ENCODE results near the gene CACNG1. TPM values are rescaled to one million over a fixed set of nuclear protein-coding genes. Genes with fewer than 3 reads are reported as not detected.
A peak's percentile ranks its signal among the peaks of the same experiment; 100 is the strongest.
"Not testable (repeated sequence)": the region's sequence is repeated elsewhere in the genome, so short reads cannot be mapped to it uniquely, and the experiment has no call there.

Gene CACNG1
- polyA plus RNA-seq, 3 donors from 2014 or later: not detected

DNA sequence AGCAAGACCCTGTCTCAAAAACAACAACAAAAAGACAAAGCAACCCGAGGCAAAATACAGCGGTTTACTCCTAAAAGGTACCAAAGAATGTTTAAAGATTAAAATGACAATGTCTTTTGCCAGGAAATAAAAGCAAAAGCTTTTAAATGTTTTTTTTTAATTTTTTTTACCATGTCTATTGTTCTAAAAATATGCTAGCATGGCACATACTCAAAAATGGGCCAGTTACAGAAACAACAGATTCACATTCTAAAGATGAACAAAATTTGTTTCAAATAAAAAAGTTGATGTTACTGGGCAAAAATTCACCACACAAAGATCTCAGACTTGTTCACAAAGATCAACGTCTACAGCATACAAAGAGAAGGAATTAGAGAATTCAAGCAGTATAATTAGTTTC, 41.1 kb downstream of the CACNG1 start:
- no peak for DNase-seq
- H3K4me3 Mint-ChIP-seq: no peak overlapping the region
- H3K27ac Mint-ChIP-seq: peak overlapping the region in 1 of 6 donors; percentile 68
- H3K4me1 Mint-ChIP-seq: peaks cover 35 to 75% of the 10 kb centered on the region in 2 donors
- H3K27me3 Mint-ChIP-seq (ENCODE audit: low read depth in 3 of 3): peaks cover 0 to 4% (median 2%) of the 10 kb centered on the region in 3 donors
- peaks cover 11 to 29% (median 12%) of the 10 kb centered on the region in 3 donors for H3K36me3 Mint-ChIP-seq
- H3K9me3 Mint-ChIP-seq: no peaks in the 10 kb centered on the region

DNA sequence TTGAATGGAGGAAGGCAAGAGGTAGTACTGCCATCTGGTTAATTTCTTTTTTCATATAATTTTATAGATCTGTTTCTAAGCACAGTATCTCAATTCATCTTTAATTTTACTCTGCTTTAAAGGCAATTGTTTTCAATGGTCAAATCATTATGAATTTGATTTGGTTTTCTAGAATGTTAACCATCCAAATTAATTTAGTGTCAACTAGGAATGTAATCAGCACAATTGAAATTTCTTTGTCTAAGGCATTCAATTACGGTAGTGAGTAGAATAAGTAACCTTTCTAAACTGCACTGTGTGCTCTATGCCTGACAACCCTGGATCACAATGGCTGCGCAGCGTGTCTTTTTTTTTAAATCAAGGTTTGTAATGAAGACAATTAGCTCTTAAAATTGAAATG, 44.3 kb downstream of the CACNG1 start:
- no peak for DNase-seq
- Mint-ChIP-seq H3K27ac (no peak overlapping the region), H3K4me3 (no peak overlapping the region), H3K36me3 (peaks cover 12 to 27% (median 18%) of the 10 kb centered on the region in 3 donors), H3K9me3 (no peaks in the 10 kb centered on the region), H3K27me3 (ENCODE audit: low read depth in 3 of 3) (peaks cover 0 to 4% (median 2%) of the 10 kb centered on the region in 3 donors), H3K4me1 (peaks cover 37 to 82% of the 10 kb centered on the region in 2 donors)

DNA sequence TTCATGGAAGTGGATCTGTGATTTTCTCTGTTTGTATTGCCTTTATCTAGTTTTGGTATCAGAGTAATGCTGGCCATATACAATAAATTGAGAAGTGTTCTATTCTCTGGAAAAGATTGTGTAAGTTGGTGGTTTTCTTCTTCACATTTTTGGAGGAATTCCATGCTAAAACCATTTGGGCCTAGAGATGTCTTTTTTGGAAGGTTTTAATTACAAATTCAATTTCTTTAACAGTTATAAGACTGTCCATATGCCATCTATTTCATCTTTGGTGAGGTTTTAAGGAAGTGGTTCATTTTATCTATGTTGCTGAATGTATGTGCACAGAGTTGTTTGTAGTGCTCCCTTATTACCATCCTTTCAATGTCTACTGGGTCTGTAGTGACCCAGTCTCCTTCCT, 46.0 kb downstream of the CACNG1 start:
- no peaks in the 10 kb centered on the region for H3K9me3 Mint-ChIP-seq
- H3K4me1 Mint-ChIP-seq: peaks cover 47 to 93% of the 10 kb centered on the region in 2 donors
- no peak for DNase-seq
- peaks cover 0 to 4% (median 2%) of the 10 kb centered on the region in 3 donors for H3K27me3 Mint-ChIP-seq (ENCODE audit: low read depth in 3 of 3)
- no peak overlapping the region for H3K4me3 Mint-ChIP-seq
- H3K36me3 Mint-ChIP-seq: peaks cover 12 to 32% (median 18%) of the 10 kb centered on the region in 3 donors
- peak overlapping the region in 3 of 6 donors; percentile 14 to 39 (median 36) for H3K27ac Mint-ChIP-seq

DNA sequence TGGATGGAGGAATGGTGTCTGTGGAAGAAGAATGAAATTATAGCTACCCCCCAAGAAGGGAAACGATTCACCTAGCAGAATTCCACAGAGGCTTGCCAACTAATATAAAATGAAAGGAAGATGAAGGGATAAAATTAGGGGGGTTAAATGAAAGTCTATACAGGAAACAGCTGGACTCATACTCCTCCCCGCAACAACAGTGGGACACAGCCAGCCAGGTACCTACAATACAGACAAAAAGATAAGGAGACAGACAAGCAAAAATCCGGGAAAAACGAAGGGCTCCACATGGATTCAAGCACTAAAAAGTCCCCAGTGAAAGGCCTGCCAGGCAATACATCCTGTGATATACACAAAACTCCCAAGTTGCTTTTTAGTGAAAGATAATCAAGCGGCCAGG, 47.9 kb downstream of the CACNG1 start:
- H3K36me3 Mint-ChIP-seq: peaks cover 0 to 28% (median 10%) of the 10 kb centered on the region in 3 donors
- peak overlapping the region in 3 of 6 donors; percentile 26 to 43 (median 28) for H3K27ac Mint-ChIP-seq

DNA sequence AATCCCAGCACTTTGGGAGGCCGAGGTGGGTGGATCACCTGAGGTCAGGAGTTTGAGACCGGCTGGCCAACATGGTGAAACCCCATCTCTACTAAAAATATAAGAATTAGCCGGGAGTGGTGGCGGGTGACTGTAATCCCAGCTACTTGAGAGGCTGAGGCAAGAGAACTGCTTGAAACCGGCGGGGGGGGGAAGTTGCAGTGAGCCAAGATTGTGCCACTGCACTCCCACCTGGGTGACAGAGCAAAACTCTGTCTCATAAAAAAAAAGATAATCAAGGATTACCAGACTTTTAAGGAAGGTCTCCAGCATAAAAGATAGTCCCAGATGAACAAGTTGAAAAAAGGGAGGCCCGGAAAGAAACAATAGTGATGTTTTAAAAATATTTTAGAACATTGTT, 48.4 kb downstream of the CACNG1 start:
- peak overlapping the region; percentile 43 to 65 (median 56) for H3K27ac Mint-ChIP-seq
- peaks cover 59 to 95% of the 10 kb centered on the region in 2 donors for H3K4me1 Mint-ChIP-seq

More for the DNA sequence above, 47.9 kb downstream of the CACNG1 start:
- Mint-ChIP-seq H3K4me3 (peak overlapping the region in 2 of 5 donors; percentile 6 to 18), H3K9me3 (no peaks in the 10 kb centered on the region), H3K27me3 (ENCODE audit: low read depth in 3 of 3) (peaks cover 0 to 2% (median 2%) of the 10 kb centered on the region in 3 donors), H3K4me1 (peaks cover 56 to 95% of the 10 kb centered on the region in 2 donors)
- DNase-seq: no peak

DNA sequence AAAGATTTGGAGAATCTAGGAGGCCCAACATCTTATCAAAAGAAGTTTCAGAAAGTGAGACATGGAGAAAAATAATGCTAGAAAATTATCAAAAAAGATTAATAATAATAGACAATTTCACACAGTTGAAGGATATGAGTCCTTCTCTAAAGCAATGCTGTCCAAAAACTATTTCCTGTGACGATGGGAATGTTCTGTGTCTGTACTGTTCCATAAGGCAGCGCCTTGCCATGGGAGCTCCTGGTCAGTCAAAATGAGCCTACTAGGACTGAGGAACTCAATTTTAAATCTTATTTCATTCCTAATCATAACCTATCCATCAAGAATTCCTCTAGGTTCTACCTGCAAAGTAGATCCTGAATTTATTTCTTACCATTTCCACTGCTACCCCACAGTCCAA, 49.0 kb downstream of the CACNG1 start:
- H3K27me3 Mint-ChIP-seq (ENCODE audit: low read depth in 3 of 3): peaks cover 0 to 2% (median 2%) of the 10 kb centered on the region in 3 donors
- no peak for DNase-seq
- peaks cover 62 to 95% of the 10 kb centered on the region in 2 donors for H3K4me1 Mint-ChIP-seq
- no peaks in the 10 kb centered on the region for H3K9me3 Mint-ChIP-seq
- peak overlapping the region in 4 of 5 donors; percentile 14 to 34 (median 22) for H3K4me3 Mint-ChIP-seq
- H3K27ac Mint-ChIP-seq: peak overlapping the region; percentile 19 to 61 (median 51)
- peaks cover 0 to 25% (median 10%) of the 10 kb centered on the region in 3 donors for H3K36me3 Mint-ChIP-seq

More for the DNA sequence above, 48.4 kb downstream of the CACNG1 start:
- H3K27me3 Mint-ChIP-seq (ENCODE audit: low read depth in 3 of 3); H3K9me3 Mint-ChIP-seq; DNase-seq: not testable (repeated sequence)
- Mint-ChIP-seq H3K4me3 (peak overlapping the region in 2 of 5 donors; percentile 37 to 44), H3K36me3 (peaks cover 0 to 28% (median 10%) of the 10 kb centered on the region in 3 donors)

DNA sequence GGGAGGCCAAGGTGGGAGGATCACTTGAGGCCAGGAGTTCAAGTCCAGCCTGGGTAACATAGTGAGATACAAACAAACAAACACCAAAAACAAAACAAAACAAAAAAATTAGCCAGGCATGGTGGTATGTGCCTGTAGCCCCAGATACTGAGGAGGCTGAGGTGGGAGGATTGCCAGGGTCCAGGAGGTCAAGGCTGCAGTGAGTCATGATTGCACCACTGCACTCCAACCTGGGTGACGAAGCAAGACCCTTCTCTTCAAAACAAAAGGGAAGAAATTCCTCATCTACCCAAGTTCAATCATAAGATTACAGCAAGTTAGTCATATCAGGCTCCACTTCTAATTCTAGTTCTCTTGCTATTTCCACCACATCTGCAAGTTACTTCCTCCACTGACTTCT, 50.9 kb downstream of the CACNG1 start:
- H3K9me3 Mint-ChIP-seq; DNase-seq; H3K27me3 Mint-ChIP-seq (ENCODE audit: low read depth in 3 of 3); H3K4me3 Mint-ChIP-seq: not testable (repeated sequence)
- peak overlapping the region in 3 of 6 donors; percentile 7 to 46 (median 38) for H3K27ac Mint-ChIP-seq
- peaks cover 0 to 17% (median 8%) of the 10 kb centered on the region in 3 donors for H3K36me3 Mint-ChIP-seq
- H3K4me1 Mint-ChIP-seq: peaks cover 63 to 95% of the 10 kb centered on the region in 2 donors

DNA sequence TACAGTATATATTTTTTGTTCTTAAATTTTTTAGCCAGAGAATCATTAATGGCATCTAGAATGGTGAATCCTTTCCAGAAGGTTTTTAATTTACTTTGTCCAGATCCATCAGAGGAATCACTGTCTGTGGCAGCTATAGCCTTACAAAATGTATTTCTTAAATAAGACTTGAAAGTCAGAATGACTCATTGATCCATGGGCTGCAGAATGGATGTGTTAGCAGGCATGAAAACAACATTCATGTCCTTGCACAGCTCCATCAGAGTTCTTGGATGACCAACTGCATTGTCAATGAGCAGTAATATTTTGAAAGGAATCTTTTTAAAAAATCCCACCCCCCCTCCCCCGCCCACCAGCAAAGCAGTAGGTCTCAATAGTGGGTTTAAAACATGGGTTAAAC, 51.4 kb downstream of the CACNG1 start:
- DNase-seq: no peak
- Mint-ChIP-seq H3K27me3 (ENCODE audit: low read depth in 3 of 3) (peaks cover 2% of the 10 kb centered on the region in 3 donors), H3K4me1 (peaks cover 64 to 95% of the 10 kb centered on the region in 2 donors), H3K27ac (peak overlapping the region in 2 of 6 donors; percentile 8 to 46), H3K36me3 (peaks cover 0 to 18% (median 6%) of the 10 kb centered on the region in 3 donors), H3K4me3 (no peak overlapping the region), H3K9me3 (no peaks in the 10 kb centered on the region)

DNA sequence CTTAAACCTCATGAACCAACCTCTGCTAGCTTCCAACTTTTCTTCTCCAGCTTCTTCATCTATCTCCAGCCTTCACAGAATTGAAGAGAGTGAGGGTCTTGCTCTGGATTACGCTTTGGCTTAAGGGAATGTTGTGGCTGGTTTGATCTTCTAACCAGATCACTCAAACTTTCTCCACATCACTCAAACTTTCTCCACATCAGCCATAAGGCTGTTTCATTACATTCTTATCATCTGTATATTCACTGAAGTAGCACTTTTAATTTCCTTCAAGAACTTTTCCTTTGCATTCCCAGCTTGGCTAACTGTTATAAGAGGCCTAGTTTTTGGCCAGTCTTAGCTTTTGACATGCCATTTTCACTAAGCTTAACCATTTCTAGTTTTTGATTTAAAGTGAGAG, 52.3 kb downstream of the CACNG1 start:
- H3K27ac Mint-ChIP-seq: peak overlapping the region in 5 of 6 donors; percentile 9 to 68 (median 13)
- peaks cover 67 to 97% of the 10 kb centered on the region in 2 donors for H3K4me1 Mint-ChIP-seq
- no peak for DNase-seq
- peaks cover 2% of the 10 kb centered on the region in 3 donors for H3K27me3 Mint-ChIP-seq (ENCODE audit: low read depth in 3 of 3)
- H3K4me3 Mint-ChIP-seq: peak overlapping the region in 1 of 5 donors; percentile 23
- H3K9me3 Mint-ChIP-seq: no peaks in the 10 kb centered on the region
- H3K36me3 Mint-ChIP-seq: peaks cover 0 to 18% (median 6%) of the 10 kb centered on the region in 3 donors

DNA sequence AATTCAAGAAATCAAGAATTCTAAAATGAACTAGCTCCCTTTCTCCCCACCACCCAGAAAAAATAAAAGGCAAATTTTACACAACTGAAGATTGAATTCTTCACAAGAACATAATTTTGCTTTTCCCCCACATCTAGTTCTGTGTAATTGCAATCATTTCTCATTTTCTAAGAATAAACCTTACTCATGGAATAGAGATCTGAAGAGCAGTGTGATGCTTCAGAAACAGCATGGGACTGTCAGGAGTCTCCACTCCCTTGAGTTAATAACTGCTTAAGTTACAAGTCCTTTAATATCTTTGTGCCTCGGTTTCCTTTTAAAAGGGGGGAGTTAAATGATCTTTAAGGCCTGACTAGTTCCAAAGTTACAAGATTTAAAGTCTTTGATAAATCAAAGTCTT, 53.7 kb downstream of the CACNG1 start:
- Mint-ChIP-seq H3K36me3 (peaks cover 0 to 18% (median 3%) of the 10 kb centered on the region in 3 donors), H3K9me3 (no peaks in the 10 kb centered on the region), H3K27me3 (ENCODE audit: low read depth in 3 of 3) (peaks cover 0 to 2% (median 2%) of the 10 kb centered on the region in 3 donors), H3K27ac (peak overlapping the region in 1 of 6 donors; percentile 33), H3K4me3 (no peak overlapping the region), H3K4me1 (peaks cover 68 to 97% of the 10 kb centered on the region in 2 donors)
- no peak for DNase-seq

DNA sequence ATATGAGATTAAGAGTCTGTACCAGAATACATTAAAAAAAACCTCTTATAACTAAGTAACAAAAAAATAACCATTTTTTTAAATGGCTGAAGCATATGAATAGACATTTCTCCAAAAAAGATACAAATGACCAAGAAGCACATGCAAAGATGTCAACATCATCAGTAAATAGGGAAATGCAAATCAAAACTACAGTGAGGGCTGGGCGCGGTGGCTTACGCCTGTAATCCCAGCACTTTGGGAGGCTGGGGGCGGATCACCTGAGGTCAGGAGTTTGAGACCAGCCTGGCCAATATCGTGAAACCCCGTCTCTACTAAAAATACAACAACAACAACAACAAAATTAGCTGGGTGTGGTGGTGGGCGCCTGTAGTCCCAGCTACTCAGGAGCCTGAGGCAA, 60.3 kb downstream of the CACNG1 start:
- H3K9me3 Mint-ChIP-seq; H3K27me3 Mint-ChIP-seq (ENCODE audit: low read depth in 3 of 3); DNase-seq; H3K4me3 Mint-ChIP-seq: not testable (repeated sequence)
- peak overlapping the region in 3 of 6 donors; percentile 39 to 45 (median 39) for H3K27ac Mint-ChIP-seq
- H3K4me1 Mint-ChIP-seq: peaks cover 47 to 68% of the 10 kb centered on the region in 2 donors
- H3K36me3 Mint-ChIP-seq: peaks cover 12 to 39% (median 25%) of the 10 kb centered on the region in 3 donors

DNA sequence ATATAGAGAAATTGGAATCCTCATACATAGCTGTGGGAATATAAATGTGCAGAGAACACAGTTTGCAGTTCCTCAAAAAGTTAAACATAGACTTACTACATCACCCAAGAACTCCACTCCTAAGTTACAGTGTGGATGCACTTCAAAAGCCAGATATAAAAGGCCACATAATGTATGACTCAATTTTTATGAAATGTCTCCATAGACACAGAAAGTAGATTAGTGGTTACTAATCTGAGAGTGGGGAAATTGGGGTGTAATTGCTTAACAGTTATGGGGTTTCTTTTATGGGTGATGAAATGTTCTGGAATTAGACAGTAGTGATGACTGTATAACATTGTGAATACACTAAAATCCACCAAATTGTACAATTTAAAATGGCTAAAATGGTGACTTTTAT, 60.9 kb downstream of the CACNG1 start:
- Mint-ChIP-seq H3K4me1 (peaks cover 43 to 62% of the 10 kb centered on the region in 2 donors), H3K9me3 (no peaks in the 10 kb centered on the region), H3K36me3 (peaks cover 12 to 39% (median 25%) of the 10 kb centered on the region in 3 donors)

More for the DNA sequence above, 60.9 kb downstream of the CACNG1 start:
- Mint-ChIP-seq H3K27me3 (ENCODE audit: low read depth in 3 of 3) (peaks cover 0 to 6% (median 2%) of the 10 kb centered on the region in 3 donors), H3K27ac (peak overlapping the region in 4 of 6 donors; percentile 34 to 45 (median 39)), H3K4me3 (no peak overlapping the region)
- no peak for DNase-seq

Measured in immature natural killer cell (primary cell).